CD4-positive, alpha-beta T cell treated with Interleukin-2 at 100 ng/mL for 4 hours (primary cell): ENCODE results near the gene PRKCQ.
"Not testable (repeated sequence)": the region's sequence is repeated elsewhere in the genome, so short reads cannot be mapped to it uniquely, and the experiment has no call there.

ENCODE experiments used
- DNase-seq: peaks from one replicate; pipeline ENCODE4 v3.0.0-alpha.2; 2020; ENCODE audit warnings: low spot score

The PRKCQ gene

DNA sequence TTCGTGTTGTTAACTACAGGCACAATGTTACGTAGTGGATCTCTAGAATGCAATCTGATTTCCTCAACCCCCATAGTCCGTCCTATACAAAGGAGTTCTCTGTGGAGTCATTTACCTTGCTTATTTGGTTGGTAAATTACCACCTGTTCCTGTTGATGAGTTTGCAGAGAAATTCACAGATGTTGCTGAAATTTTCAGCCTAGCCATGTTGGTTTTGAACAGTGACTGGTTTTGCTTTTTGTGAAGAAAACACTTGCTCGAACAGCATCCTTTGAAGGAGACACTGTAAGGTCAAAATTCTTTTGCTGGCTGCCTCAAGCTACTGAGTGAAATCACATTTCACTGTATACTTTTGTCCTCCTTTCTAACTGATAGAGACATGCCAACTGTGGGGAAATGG, 15.4 kb upstream of the PRKCQ start:
- DNase-seq: no peak

DNA sequence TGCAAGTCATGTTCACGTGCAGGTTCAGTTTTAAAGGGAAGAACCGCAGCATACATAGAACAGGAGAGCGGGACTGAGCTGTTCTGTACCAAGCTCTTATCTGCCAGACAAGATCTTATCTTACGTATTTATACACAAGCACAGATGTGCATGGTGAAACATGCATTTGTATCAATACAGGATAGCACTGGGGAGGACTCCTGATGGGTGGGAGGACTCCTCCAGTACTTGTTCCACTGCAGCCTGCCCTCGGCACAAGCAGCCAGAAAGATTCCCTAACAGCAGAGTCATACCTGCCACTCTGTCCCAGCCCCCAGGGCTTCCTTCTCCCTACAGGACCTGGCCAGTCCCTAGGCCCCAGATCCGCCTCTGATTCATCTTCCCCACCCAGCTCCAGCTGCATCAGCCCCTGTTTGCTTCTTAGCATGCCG, 13.2 kb upstream of the PRKCQ start:
- peak; percentile 76 for DNase-seq

DNA sequence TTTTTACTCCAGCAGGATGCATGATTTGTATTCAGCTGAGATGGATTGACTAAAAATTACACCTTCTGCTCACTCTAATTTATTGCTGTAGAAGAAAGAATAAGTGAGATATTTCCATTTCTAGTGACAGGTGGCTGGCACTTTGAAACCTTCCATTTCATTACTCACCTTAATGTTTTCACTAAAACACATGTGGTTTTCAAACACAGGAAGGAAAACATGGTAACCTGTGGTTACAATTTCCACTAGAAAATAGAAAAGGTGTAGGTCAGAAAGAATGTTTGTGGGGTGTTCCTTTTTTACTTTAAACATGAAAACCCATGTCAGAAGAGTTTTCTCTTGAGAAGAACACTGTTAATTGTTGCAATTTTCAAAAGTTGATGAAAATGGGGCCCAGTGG, 12.0 kb upstream of the PRKCQ start:
- DNase-seq: peak; percentile 81

DNA sequence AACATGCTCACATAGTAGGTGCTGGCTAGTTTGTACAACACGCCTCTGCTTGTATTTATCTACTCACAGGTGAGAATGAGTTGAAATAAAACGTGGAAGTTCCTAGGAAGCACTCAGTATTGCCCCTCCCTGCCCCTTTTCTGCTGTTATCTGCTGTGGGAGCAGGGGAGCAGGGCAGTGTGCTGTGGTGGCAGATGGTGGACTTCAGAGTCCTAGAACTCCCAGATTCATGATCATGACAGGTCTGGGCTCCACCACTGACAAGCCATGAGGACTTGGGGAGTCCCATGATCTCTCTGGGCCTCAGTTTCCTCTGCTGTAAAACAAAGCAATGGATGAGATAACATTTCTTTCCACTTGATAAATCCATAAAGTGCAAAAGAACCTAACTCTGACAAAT, 11.6 kb upstream of the PRKCQ start:
- DNase-seq: no peak

DNA sequence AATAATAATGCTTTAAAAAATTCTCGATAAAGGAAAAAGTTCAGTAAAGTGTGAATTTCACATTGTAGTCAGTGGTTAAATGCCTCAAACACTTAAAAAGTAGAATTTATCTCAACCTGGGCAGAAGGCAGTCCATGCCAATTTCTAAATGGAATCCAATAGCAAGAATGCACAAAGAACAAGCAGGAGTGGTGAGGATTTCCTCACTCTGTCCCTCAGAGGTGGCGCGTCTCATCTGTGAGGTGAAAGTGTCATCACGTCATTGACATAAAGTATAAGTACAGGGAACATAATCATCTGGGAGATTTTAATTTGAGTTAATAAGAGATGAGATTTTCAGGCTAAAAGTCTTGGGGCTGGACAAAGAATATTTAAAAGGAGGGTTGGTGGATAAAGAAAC, 10.0 kb upstream of the PRKCQ start:
- no peak for DNase-seq

DNA sequence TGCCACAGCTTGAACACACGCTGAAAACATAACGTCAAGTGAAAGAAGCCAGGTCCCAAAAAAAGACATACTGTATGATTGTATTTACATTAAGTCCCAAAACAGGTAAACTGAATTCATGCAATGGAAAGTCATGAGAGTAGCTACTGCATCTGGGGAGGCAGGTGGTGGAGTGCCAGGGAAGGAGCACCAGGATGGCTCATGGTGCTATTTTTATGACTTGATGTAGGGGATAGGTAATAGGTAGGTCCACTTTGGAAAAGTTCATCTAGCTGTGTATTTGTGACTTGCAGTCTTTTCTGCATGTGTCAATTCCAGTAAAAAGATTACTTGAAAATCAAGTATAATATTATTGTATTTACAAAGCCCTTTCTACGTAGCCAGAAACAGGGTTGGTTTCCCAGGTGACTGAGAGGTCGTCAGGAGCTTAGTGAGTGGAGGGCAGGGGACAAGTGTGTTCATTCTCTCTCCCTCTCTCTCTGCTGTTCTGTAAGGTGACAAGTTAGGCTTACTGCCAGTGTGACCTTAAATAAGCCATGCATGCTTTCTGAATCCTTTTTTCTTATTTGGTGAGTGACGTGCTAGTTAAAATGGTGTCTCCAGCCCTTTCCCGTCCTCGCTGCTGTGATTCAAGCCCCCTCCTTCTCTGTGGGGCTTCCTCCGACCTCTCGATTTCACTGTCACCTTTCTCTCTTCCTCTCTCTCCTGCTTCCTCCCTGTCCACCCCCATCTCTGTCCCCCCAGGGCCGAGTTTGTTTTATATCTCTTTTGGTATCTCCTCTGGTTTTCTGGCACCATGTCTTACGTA, 9.4 kb upstream of the PRKCQ start:
- no peak for DNase-seq

DNA sequence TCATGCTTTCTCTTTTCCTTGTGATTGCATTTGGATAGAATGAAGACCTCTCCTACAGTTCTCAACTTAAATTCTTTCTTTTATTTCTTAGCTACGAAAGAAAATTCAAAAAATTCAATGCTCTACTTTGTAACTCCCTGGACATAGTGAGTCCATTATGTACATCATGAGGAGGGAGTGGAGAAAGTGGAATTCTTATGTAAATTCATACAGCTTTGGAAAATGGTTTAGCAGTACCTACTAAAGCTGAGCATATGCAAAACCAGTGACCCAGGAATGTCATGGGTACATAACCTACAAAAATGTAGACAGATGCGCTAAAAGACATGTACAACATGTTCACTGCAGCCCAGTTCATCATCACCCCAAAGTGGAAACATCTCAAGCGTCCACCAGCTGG, 8.8 kb upstream of the PRKCQ start:
- no peak for DNase-seq

DNA sequence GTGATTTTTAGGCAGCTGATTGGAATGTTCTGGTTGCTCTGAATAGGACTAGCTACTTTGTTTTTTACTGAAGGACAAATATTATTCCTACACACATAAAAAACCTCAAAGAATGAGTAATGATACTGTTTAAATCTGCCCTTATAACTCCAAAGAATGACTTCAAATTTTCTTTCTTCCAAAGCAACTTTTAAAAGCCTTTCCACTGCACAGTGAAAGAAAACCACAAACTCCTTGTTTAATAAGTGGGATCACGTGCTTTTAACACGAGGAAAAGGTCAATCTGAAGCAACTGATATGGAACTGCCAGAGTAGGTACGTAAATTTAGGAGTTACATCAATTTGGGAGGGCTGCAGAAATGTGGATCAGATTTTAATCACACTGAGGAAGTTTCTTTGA, 8.0 kb upstream of the PRKCQ start:
- DNase-seq: no peak

DNA sequence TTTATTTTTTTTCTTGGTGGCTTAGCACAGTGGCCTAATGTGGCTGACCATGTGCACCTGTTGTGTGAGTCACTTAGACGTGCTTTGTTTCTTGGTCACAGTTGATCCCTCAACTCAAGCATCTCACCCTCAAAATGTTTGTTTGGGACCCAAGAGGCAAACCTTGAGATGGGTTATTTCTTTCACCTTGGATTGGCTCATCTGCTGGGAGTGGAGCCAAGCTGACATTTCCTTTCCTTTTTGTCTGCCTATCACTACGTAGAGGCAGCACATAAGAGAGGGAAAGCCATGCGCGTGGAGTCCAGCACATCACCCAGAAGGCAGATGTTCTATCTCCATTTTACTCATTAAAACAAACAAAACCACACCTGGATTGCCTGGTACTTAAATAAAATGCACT, 6.4 kb upstream of the PRKCQ start:
- peak; percentile 50 for DNase-seq

DNA sequence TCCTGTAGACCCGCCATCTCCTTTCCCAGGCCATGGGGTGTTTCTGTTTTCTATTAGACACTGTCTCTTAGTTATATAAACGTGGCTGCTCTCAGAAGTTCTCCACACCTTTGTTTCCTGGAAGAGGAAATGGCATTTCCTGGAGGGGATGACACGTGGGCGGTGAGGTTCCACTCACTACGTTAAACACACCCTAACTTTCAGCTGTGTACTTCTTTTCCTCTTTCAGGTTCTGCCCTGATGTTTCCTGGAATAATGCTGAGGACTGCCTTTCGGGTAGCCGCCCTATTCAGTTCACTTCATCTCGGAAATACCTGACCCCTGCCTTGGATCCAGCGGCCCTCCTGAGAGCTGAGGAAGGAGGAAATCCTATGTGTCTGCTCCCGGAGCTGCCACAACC, 3.4 kb upstream of the PRKCQ start:
- DNase-seq: peak; percentile 96

DNA sequence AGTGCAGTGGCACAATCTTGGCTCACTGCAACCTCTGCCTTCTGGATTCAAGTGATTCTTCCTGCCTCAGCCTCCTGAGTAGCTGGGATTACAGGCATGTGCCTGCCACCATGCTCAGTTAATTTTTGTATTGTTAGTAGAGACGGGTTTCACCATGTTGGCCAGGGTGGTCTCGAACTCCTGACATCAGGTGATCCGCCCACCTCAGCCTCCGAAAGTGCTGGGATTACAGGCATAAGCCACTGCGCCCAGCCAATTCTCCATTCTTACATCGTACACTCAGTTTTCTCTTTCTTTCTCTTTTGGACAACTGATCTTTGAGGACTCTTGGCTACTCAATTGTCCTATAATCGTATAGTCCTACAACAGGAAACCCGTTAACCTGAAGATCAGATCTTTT, 2.8 kb upstream of the PRKCQ start:
- DNase-seq: not testable (repeated sequence)

DNA sequence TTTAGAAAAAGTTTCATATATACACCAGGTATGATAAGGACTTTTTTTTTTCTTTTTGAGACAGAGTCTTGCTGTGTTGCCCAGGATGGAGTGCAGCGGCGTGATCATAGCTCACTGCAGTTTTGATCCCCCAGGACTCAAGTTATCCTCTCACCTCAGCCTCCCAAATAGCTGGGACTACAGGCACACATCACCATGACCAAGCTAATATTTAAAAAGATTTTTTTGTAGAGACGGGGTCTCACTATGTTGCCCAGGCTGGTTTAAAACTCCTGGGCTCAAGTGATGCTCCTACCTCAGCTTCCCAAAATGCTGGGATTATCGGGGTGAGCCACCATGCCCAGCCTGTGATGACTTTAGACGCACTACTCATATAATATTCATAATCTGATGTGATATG, 2.2 kb upstream of the PRKCQ start:
- DNase-seq: no peak

DNA sequence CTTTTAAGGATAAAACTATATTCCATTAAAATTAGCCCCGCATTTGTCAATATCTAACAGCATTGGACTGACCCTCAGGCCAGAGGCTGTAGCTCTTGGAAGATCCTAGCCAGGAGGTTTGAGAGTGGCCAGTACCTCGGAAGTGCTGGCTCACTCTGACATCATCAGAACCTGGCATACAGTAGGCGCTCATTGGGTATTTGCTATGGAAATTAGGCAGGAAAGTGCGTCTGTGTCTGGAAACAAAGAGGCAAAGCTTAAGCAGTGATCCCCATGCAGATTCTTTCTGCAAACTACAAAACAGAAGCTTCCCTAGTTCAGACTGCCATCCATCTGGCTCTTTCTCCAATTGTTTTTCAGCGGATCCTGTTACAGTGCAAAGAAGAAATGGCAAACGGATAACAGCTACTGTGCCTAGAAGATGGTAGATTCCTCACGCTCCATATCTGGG, 1.7 kb upstream of the PRKCQ start:
- peak; percentile 44 for DNase-seq

DNA sequence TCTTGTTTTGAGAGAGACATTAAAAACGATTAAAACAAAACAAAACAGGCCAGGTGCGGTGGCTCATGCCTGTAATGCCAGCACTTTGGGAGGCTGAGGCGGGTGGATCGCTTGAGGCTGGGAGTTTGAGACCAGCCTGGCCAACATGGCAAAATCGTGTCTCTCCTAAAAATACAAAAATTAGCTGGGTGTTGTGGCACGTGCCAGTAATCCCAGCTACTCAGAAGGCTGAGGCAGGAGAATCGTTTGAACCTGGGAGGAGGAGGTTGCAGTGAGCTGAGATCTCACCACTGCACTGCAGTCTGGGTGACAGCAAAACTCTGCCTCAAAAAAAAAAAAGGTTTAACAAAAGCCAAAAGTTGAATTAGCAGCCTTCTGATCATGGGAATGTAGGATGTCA, 1.1 kb upstream of the PRKCQ start:
- peak; percentile 48 for DNase-seq

DNA sequence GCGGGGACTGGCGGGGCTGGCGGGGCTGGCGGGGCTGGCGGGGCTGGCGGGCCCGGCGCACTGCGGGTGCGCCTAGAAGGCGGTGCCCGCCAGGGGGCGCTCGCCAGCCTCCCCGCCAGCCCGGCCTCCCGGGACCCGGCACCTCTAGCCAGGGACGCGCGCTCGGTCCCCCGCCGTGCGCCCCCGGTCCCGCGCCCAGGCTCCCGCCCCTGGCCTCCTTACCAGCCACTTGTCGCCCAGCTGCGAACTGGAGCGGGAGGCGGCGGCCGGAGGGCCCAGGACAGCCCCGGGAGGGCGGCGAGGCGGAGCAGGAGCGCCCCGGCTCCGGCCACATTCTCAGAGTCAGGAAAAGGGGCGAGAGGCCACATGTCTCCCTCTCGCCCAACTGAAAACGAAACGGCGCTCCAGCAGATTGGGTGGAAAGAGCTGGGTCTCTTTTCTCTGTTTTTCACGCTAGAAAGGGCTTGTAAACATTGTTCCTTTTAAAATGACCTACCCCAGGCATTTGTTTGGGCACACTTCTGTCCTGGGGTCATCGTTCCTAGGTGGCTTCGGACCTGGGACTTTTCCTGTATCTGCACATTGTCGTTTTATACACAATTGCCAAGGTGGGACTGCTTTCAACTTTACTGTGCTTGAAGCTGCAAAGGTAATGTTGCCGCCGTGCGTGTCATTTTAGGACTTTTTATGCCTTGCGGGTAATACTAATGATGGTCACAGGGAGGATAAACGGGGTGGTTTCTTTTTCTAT, 378 bp upstream of the PRKCQ start:
- peak; percentile 88 for DNase-seq

DNA sequence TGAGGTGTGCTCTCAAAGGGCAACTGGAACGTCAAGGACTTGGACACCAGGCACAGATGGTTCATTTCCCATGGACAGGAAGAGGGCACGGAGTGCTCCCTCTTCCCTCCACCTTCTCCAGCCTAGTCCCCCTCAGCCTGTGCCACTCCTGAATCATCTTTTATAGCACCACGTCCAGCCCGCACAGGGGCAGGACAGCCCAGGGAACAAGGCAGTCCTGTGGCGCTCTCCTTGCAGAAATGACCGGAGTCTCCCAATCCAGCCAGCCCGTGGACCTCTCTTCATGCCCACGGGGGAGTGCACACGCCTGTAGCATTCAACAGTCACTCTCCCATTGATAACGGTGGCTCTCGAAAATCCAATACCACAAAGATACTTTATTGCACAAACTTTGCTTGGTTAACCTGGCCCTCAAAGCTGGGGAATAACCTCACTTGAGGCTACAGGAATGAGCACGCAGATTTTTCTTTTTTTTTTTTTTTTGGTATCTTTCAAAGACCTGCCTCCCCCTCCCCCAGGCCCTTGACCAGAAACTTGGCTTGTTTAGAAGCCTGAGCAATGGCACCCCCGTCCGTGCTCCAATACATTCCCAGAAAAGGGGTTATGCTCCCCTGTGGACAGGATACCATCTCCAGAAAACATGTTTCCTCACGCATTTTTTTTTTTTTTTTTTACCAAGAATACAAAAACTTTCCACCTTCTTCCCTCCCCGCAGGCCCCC, 733 bp downstream of the PRKCQ start:
- DNase-seq: peak; percentile 47

DNA sequence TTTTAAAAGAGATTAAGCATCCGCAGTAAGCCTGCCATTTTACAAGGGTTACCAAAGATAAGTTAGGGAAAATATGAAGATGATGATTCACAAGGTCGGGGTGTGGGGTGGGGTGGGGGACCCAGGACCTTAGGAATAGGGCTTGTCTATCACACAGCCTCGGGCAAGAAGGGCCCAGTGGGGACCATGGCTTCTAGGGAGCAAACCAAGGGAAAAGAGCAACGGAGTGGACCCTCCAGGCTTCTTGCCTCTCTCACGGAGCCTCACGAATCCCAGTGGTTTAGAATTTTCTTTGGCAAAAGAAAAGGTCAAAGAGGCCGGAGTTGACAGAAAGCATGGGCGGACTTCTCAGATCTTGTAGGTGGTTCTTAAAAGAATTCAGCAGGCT, 1.3 kb downstream of the PRKCQ start:
- no peak for DNase-seq

DNA sequence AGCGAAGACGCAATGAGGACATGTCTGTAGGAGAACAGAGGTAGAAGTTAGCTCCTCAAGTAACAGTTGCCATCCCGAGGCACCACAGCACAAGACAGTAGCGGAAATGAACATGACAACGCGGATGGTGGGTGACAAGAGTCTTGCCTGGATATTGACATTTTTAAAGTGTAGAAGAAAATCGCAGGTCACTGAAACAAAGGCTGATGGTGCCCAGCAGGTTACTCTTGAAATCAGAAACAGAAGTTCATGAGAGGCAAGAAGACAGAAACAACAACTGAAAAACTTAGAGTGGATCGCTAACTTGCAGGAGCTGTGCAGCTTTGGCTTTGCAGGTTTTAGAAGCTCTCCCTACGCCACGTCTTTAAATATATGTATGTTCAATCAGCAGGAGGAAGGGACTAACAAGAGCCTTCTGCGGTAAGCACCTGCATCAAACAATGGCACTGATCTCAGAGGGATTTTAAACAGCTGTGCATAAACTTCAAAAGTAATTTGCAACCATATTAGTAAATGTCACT, 1.8 kb downstream of the PRKCQ start:
- peak; percentile 62 for DNase-seq

DNA sequence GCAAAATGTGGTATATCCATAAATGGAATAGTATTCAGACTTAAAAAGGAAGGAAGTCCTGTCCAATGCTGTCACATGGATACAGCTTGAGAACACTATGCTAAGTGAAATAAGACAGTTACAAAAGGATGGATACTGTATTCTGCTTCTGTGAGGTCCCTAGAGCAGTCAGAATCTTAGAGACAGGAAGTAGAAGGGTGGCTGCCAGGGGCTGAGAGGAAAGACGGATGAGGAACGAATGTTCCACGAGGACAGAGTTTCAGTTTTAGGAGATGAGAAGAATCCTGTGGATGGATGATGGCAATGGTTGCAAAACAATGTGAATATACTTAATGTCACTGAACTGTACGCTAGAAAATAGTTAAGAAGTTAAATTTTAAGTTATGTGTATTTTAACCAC, 3.8 kb downstream of the PRKCQ start:
- DNase-seq: no peak

DNA sequence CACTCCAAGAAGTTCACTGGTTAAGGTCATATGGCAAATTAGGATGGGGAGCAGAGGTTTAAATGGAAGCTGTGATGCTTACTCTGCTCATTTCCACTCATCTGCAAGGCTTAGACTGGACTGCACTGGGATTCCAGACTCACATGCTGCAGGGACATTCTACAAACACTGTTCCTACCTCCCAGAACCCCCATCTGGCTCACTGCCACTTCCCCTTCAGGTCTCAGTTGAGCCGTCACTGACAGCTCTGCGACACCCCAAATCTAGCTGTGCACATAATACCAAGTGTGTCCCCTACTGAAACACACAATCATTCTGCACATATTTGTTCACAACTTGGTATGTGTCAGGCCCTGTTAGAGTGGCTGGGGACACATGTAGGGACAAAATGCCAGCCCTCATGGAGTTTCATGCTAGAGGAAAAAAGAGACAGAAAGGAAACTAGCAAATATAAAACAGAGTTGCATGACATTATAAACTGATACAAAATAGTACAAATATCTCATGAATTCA, 5.4 kb downstream of the PRKCQ start:
- DNase-seq: no peak

DNA sequence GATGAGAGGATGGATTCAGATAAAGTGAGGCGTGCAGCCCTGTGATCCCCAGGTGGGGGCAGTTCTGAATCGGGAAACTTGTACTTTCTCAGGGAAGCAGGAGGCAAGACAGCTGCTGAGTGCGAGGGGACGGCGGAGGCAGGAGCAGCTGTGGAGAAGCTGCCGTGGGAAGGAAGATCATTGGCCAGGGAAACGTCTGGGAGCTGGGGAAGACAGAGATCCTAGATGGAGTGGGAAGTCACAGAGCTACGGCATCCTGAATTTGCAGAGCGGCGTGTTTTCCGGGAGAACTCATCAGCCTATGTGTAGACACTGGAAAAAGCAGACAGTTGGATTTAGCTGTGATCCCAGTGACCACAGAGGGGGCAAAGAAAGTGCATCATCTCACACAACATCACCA, 9.2 kb downstream of the PRKCQ start:
- no peak for DNase-seq

DNA sequence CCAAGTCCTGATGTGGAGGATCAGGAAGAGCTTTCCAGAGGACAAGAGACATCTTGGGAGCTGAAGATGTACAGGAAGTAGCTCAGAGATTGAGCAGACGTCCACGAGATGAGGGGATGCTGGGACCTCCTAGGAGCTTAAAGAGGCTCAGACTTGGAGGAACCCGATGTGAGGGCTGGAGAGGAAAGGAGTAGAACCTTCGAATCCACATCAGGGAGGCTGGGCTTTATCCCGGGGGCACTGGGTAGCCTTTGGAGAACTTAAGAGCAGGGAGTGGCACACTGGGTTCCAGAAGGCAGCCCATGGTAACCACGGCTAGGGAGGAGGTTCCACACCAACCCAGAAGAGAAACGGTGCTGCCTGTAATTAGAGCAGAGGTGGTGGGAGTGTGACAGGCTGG, 10.8 kb downstream of the PRKCQ start:
- no peak for DNase-seq
